GM10266 (cell line): ENCODE data around the gene ILRUN.
"Not testable (repeated sequence)": the region's sequence is repeated elsewhere in the genome, so short reads cannot be mapped to it uniquely, and the experiment has no call there.

Experiments used
- DNase-seq: peaks from one replicate; pipeline ENCODE4 v3.0.0; 2012; ENCODE audit errors: extremely low spot score
- TF ChIP-seq, protein P1 (sequence below): IDR thresholded peaks from 2 replicates; pipeline ENCODE4 v1.5.1; 2012; ENCODE audit warnings: mild to moderate bottlenecking, low read depth; ENCODE audit not compliant: control insufficient read depth, insufficient read depth; ENCODE audit errors: missing control alignments

Gene ILRUN

DNA sequence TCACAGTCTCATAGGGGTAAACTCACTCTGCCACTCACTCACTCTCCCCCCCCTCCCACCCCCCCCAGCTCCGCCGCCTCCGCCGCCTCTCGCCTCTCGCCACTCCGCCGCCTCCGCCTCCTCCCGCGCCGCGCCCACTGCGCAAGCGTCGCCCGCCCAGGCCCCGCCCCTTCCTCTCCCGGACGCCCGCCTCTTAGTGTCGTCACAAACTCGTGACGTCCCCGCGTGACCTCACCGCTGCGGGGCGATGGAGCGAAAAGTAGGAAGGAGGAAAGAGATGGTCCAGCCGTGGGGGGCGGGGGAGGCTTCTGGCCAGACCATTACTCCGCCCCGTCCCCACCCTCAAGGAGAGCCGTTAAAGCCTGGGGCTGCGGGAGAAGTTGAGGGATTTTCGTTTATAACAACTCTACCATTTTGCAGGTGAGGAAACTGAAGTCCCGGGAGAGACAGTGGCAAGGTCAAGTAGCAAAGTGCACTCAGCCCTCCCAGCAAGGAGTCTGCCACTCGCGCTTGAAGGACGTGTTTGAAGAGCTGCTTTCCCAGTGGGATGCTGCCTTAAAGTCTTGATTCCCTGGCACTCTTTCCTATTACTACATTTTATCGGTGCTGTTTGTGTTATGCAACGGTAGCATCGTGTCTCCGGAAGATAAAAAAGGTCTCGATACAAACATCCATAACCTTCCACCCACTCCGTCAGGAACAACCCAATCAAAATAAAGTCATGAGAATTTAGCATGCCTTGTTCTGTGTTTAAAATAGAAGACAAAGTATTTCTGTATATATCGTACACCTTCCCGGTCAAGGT lies at the start of gene ILRUN:
Gene ILRUN (minus strand): TSS at position 29 of the 805 bp plus-strand sequence. CDS start 164 bp downstream, outside the sequence.
- DNase-seq = peak; percentile 96
- TF ChIP-seq, protein P1, sequence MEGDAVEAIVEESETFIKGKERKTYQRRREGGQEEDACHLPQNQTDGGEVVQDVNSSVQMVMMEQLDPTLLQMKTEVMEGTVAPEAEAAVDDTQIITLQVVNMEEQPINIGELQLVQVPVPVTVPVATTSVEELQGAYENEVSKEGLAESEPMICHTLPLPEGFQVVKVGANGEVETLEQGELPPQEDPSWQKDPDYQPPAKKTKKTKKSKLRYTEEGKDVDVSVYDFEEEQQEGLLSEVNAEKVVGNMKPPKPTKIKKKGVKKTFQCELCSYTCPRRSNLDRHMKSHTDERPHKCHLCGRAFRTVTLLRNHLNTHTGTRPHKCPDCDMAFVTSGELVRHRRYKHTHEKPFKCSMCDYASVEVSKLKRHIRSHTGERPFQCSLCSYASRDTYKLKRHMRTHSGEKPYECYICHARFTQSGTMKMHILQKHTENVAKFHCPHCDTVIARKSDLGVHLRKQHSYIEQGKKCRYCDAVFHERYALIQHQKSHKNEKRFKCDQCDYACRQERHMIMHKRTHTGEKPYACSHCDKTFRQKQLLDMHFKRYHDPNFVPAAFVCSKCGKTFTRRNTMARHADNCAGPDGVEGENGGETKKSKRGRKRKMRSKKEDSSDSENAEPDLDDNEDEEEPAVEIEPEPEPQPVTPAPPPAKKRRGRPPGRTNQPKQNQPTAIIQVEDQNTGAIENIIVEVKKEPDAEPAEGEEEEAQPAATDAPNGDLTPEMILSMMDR = no peak

DNA sequence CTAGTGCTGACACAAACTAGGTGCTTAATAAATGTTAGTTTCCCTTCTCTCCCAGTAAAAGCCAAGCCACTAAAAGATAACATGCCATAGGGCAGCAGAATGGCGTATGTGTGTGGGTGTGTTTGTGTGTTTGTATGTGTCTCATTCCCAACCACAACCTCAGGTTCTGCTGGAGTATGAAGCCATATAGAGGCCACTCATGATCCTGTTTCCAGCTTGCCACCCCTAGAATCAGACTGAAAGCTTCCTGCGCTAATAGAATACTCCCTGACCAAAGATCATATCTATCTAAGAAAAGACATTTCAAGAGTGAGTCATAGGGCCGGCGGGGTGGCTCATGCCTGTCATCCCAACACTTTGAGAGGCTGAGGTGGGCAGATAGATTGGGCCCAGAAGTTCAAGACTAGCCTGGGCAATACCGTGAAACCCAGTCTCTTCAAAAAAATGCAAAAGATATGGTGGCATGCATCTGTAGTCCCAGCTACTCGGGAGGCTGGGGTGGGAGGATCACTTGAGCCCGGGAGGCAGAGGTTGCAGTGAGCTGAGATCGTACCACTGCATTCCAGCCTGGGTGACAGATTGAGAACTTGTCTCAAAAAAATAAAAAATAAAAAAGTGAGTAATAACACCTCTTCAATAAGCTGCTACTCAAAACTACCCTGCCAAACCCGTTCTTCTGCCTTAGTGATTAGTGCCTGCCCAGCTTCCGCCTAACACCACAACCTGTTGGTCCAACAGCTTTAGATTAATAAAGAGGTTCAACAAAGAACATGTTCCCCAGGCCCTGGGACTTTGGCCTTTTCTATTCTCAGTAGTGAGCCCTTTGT lies 48.9 kb upstream of the ILRUN start:
- TF ChIP-seq, protein P1 = no peak
- no peak for DNase-seq

DNA sequence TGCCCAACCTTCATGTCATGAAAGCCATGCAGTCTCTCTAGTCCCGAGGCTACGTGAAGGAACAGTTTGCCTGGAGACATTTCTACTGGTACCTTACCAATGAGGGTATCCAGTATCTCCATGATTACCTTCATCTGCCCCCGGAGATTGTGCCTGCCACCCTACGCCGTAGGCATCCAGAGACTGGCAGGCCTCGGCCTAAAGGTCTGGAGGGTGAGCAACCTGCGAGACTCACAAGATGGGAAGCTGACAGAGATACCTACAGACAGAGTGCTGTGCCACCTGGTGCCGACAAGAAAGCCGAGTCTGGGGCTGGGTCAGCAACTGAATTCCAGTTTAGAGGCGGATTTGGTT lies 47.7 kb upstream of the ILRUN start:
- DNase-seq = not testable (repeated sequence)

- no peak for DNase-seq
- TF ChIP-seq, protein P1 = no peak
Measured at GRCh38 chr6:34743625-34744293, 47.2 kb upstream of the ILRUN start.

DNA sequence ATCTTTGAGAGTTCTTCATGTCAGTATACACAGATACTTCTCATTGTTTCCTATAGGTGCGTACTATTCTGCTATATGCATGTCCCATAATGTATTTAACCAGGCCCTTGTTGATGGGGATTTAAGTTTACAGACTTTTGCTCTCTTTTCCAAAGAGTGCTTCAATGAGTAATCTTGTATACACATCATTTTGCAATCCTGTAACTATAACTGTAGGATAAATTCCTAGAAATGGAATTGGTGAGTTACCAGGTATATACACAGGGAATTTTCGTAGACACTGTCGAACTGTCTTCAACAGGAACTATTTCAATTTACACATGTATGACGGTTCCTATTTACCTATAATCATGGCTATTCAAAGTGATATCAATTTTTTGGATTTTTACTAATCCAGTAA lies 45.5 kb upstream of the ILRUN start:
- no peak for DNase-seq
- TF ChIP-seq, protein P1 = no peak

DNA sequence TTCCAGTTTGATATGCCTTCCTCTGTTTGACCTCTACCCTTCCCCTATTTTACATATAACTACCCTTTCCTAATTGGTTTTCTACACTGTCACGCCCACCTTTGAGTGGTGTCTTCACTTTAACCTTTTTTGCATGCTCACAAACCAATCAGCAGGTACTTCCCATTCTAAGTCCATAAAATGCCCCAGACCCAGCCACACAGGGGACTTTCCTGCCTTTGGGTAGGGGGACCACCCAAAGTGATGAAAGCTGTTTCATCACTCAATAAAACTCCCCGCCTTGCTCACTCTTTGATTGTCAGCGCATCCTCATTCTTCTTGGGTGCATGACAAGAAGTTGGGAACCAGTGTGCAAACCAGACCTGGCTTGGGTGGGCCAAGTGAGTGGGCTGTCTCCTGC lies 40.3 kb upstream of the ILRUN start:
- DNase-seq = no peak
- TF ChIP-seq, protein P1 = no peak

DNA sequence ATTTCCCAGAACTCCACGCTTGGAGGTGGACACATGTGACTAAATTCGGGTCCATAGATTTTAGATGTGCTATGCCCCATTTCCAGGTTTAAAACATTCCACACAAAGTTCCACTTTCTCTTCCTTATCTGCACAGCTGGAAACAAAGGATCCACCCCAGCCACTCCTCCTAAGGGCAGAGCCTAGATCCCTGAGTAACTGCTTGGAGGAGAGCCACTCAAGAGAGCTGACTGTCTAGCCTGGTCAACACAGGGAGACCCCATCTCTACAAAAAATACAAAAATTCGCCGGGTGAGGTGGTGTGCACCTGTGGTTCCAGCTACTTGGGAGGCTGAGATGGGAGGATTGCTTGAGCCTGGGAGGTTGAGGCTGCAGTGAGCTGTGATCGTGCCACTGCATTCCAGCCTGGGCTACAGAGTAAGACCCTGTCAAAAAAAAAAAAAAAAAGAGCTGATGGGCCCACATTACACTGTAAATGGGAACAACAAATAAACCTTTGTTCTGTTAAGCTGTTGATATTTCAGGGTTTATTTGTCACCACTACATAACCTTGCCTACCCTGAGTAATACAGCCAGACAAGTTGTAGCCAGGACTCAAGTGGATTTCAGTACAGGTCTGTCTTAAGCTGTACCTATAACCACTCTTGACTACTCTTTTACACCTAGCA lies 35.0 kb upstream of the ILRUN start:
- DNase-seq = no peak
- TF ChIP-seq, protein P1 = no peak
